Measurements from ENCODE around the gene BET1L.

The BET1L gene

DNA sequence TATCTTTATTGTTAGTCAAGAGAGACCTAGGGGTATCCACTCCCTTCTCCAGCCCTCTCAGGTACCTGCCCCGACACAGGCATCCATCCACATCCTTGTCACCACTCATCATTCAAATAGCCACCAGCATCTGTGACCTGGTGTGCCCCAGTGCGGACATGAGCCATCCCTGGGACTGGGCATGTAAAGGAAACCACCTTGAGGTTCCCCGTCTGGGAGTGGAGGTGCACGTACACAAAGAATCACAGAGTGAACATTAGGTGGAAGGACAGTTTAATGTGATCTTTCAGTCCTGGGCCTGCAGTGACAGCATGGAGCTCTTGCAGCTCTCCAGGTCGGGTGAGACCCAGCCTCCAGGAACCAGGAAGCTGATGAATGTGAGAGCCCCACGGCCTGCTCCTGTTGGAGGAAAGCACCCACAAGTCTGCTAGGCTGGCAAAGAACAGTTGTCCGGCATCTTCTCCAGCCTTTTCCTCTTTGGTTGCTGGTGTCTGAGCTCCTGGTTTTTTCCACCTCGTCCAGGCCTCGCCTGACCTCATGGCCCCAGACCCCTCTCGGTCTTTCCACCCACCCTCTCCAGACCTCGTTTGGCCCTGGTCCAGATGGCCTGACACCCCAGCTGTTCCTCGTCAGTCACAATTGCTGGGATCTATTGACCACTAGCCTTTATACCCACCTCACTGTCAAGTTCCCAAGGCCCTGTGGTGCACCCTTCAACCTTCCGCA, 46.1 kb upstream of the BET1L start:
- Histone ChIP-seq H3K36me3 (ENCODE audit: control insufficient read depth in 1 of 2, insufficient read depth in 2 of 2, low read length in 2 of 2) (peaks cover 35 to 47% of the 10 kb centered on the region in 2 experiments), H3K27me3 (ENCODE audit: insufficient read depth, low read length) (no peaks in the 10 kb centered on the region), H3K14ac (ENCODE audit: low read length) (no peak overlapping the region), H2AFZ (ENCODE audit: insufficient read depth, low read length, poor library complexity) (no peak overlapping the region), H4K12ac (ENCODE audit: low read depth, low read length) (peak overlapping the region; percentile 25), H2BK5ac (ENCODE audit: low read depth, low read length, poor library complexity) (no peak overlapping the region), H2AK5ac (ENCODE audit: low read length) (no peak overlapping the region), H3K9ac (ENCODE audit: low read length) (no peak overlapping the region), H3K4me2 (ENCODE audit: low read length) (no peak overlapping the region), H2BK120ac (ENCODE audit: insufficient read depth, low read length, poor library complexity) (no peak overlapping the region), H3K79me2 (ENCODE audit: control insufficient read depth, insufficient read depth, low read length, poor library complexity) (no peaks in the 10 kb centered on the region), H3K23ac (ENCODE audit: low read length) (no peak overlapping the region), H4K8ac (ENCODE audit: low read depth, low read length) (no peak overlapping the region), H3K18ac (ENCODE audit: low read length) (no peak overlapping the region), H3K4me3 (ENCODE audit: low read depth, low read length) (no peak overlapping the region), H3K4me1 (ENCODE audit: control insufficient read depth in 1 of 2, insufficient read depth in 2 of 2, low read length in 2 of 2) (no peaks in the 10 kb centered on the region), H3K79me1 (ENCODE audit: low read length) (no peaks in the 10 kb centered on the region), H3K9me3 (ENCODE audit: insufficient read depth, low read depth, low read length) (peaks cover 4% of the 10 kb centered on the region), H3K27ac (ENCODE audit: low read depth, low read length) (no peak overlapping the region), H4K91ac (ENCODE audit: low read depth, low read length) (no peak overlapping the region), H2BK12ac (ENCODE audit: low read length) (no peak overlapping the region), H3K4ac (ENCODE audit: low read depth, low read length) (no peak overlapping the region)
- no peak for DNase-seq
- WGBS (ENCODE audit: extremely low coverage, insufficient coverage, insufficient read length) = no CpG with 5 or more reads among the region's 13 CpGs

DNA sequence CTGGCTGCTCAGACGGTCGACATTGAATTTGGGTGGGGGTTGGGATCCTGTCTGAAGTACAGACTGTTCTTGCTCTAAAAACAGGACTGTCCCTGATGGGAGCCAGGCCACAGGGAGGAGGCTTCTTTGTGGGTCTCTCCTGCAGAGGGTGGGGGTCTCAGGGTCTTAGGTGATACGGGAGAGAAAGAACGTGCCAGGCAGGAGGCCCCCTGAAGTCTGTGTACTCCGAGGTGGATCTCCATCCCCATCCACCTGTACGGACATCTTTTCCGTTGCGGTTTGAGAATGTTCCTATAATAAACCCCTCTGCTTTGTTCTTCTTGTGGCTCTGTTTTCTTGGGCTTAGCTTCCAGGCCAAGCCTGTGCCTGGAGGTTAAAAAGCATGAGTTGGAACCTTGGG, 45.5 kb upstream of the BET1L start:
- no peak overlapping the region for H3K4me2 ChIP-seq (ENCODE audit: low read length)
- no peak overlapping the region for H3K4me3 ChIP-seq (ENCODE audit: low read depth, low read length)
- H2AFZ ChIP-seq (ENCODE audit: insufficient read depth, low read length, poor library complexity) = no peak overlapping the region
- H2BK5ac ChIP-seq (ENCODE audit: low read depth, low read length, poor library complexity) = no peak overlapping the region
- no peak overlapping the region for H3K27ac ChIP-seq (ENCODE audit: low read depth, low read length)
- no peak overlapping the region for H4K8ac ChIP-seq (ENCODE audit: low read depth, low read length)
- no peaks in the 10 kb centered on the region for H3K4me1 ChIP-seq (ENCODE audit: control insufficient read depth in 1 of 2, insufficient read depth in 2 of 2, low read length in 2 of 2)
- H3K79me1 ChIP-seq (ENCODE audit: low read length) = no peaks in the 10 kb centered on the region
- no peak overlapping the region for H4K91ac ChIP-seq (ENCODE audit: low read depth, low read length)
- no peak overlapping the region for H3K23ac ChIP-seq (ENCODE audit: low read length)
- no peak overlapping the region for H2BK120ac ChIP-seq (ENCODE audit: insufficient read depth, low read length, poor library complexity)
- no peaks in the 10 kb centered on the region for H3K27me3 ChIP-seq (ENCODE audit: insufficient read depth, low read length)
- H3K14ac ChIP-seq (ENCODE audit: low read length) = no peak overlapping the region
- H3K36me3 ChIP-seq (ENCODE audit: control insufficient read depth in 1 of 2, insufficient read depth in 2 of 2, low read length in 2 of 2) = peaks cover 36 to 47% of the 10 kb centered on the region in 2 experiments
- DNase-seq = no peak
- H3K4ac ChIP-seq (ENCODE audit: low read depth, low read length) = no peak overlapping the region
- no CpG with 5 or more reads among the region's 8 CpGs for whole genome bisulfite sequencing (ENCODE audit: extremely low coverage, insufficient coverage, insufficient read length)
- no peaks in the 10 kb centered on the region for H3K79me2 ChIP-seq (ENCODE audit: control insufficient read depth, insufficient read depth, low read length, poor library complexity)
- no peak overlapping the region for H4K12ac ChIP-seq (ENCODE audit: low read depth, low read length)
- peaks cover 4% of the 10 kb centered on the region for H3K9me3 ChIP-seq (ENCODE audit: insufficient read depth, low read depth, low read length)
- H2BK12ac ChIP-seq (ENCODE audit: low read length) = no peak overlapping the region
- no peak overlapping the region for H3K18ac ChIP-seq (ENCODE audit: low read length)
- H2AK5ac ChIP-seq (ENCODE audit: low read length) = no peak overlapping the region
- H3K9ac ChIP-seq (ENCODE audit: low read length) = no peak overlapping the region

DNA sequence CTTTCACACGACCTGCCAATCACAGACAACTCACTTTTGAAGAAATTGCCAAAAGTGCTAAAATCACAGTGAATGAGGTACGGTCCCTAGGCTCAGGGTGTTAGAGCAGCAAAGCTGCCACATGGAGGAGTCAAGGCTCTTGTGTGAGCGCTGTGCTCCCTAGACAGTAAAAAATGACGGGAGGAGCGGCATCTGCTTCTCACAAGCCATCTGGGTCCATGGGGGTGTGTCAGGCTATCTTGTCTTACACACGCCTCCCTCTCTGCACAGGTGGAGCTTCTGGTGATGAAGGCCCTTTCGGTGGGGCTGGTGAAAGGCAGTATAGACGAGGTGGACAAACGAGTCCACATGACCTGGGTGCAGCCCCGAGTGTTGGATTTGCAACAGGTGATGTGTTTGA, 44.4 kb upstream of the BET1L start:
- Histone ChIP-seq H3K9ac (ENCODE audit: low read length) (no peak overlapping the region), H3K36me3 (ENCODE audit: control insufficient read depth in 1 of 2, insufficient read depth in 2 of 2, low read length in 2 of 2) (peaks cover 36 to 51% of the 10 kb centered on the region in 2 experiments), H3K4me1 (ENCODE audit: control insufficient read depth in 1 of 2, insufficient read depth in 2 of 2, low read length in 2 of 2) (no peaks in the 10 kb centered on the region), H3K4me2 (ENCODE audit: low read length) (no peak overlapping the region), H3K4me3 (ENCODE audit: low read depth, low read length) (no peak overlapping the region), H3K79me2 (ENCODE audit: control insufficient read depth, insufficient read depth, low read length, poor library complexity) (no peaks in the 10 kb centered on the region), H3K23ac (ENCODE audit: low read length) (no peak overlapping the region), H3K4ac (ENCODE audit: low read depth, low read length) (no peak overlapping the region), H3K27ac (ENCODE audit: low read depth, low read length) (no peak overlapping the region), H2BK120ac (ENCODE audit: insufficient read depth, low read length, poor library complexity) (no peak overlapping the region), H4K8ac (ENCODE audit: low read depth, low read length) (no peak overlapping the region), H4K12ac (ENCODE audit: low read depth, low read length) (no peak overlapping the region), H2BK5ac (ENCODE audit: low read depth, low read length, poor library complexity) (no peak overlapping the region), H3K9me3 (ENCODE audit: insufficient read depth, low read depth, low read length) (peaks cover 4% of the 10 kb centered on the region), H2AK5ac (ENCODE audit: low read length) (no peak overlapping the region), H2AFZ (ENCODE audit: insufficient read depth, low read length, poor library complexity) (no peak overlapping the region), H2BK12ac (ENCODE audit: low read length) (no peak overlapping the region), H3K18ac (ENCODE audit: low read length) (no peak overlapping the region), H4K91ac (ENCODE audit: low read depth, low read length) (no peak overlapping the region), H3K79me1 (ENCODE audit: low read length) (no peaks in the 10 kb centered on the region), H3K14ac (ENCODE audit: low read length) (no peak overlapping the region), H3K27me3 (ENCODE audit: insufficient read depth, low read length) (no peaks in the 10 kb centered on the region)
- WGBS (ENCODE audit: extremely low coverage, insufficient coverage, insufficient read length) = no CpG with 5 or more reads among the region's 10 CpGs
- DNase-seq = peak in 1 of 2 donors; percentile 9

DNA sequence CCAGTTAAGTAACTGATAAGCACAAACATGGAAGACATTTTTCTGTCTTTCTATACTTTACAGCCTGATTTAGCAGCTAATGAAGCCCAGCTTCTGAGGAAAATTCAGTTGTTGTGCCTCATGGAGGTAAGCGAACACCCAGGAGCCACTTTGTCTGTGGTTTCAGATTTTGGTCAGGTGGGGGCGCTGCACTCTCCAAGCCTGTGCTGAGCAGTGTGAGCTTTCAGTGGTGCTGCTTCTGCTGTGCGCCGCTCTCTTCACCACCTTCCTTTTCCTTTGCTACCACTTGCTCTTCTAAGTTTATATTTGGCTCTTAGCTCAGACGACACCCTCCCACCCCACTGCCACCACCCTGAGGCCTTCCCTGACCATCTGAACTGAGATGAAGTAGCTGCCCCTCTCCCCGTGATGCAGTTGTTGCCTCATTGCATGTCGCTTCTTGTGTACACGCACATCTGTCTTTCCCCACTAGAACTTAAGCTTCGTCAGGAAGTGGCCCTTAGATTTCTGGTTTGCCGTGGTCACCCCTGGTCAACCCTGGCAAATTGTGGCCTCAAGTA, 43.6 kb upstream of the BET1L start:
- Histone ChIP-seq H3K4ac (ENCODE audit: low read depth, low read length) (no peak overlapping the region), H4K91ac (ENCODE audit: low read depth, low read length) (no peak overlapping the region), H4K12ac (ENCODE audit: low read depth, low read length) (no peak overlapping the region), H3K79me2 (ENCODE audit: control insufficient read depth, insufficient read depth, low read length, poor library complexity) (no peaks in the 10 kb centered on the region), H3K9me3 (ENCODE audit: insufficient read depth, low read depth, low read length) (peaks cover 2% of the 10 kb centered on the region), H3K27ac (ENCODE audit: low read depth, low read length) (no peak overlapping the region), H3K23ac (ENCODE audit: low read length) (no peak overlapping the region), H3K9ac (ENCODE audit: low read length) (no peak overlapping the region), H2AK5ac (ENCODE audit: low read length) (no peak overlapping the region), H2BK12ac (ENCODE audit: low read length) (no peak overlapping the region), H3K4me3 (ENCODE audit: low read depth, low read length) (no peak overlapping the region), H3K18ac (ENCODE audit: low read length) (no peak overlapping the region), H3K79me1 (ENCODE audit: low read length) (no peaks in the 10 kb centered on the region), H3K14ac (ENCODE audit: low read length) (no peak overlapping the region), H3K4me2 (ENCODE audit: low read length) (no peak overlapping the region), H2BK5ac (ENCODE audit: low read depth, low read length, poor library complexity) (no peak overlapping the region), H3K4me1 (ENCODE audit: control insufficient read depth in 1 of 2, insufficient read depth in 2 of 2, low read length in 2 of 2) (no peaks in the 10 kb centered on the region), H2AFZ (ENCODE audit: insufficient read depth, low read length, poor library complexity) (no peak overlapping the region), H3K36me3 (ENCODE audit: control insufficient read depth in 1 of 2, insufficient read depth in 2 of 2, low read length in 2 of 2) (peaks cover 43 to 59% of the 10 kb centered on the region in 2 experiments), H4K8ac (ENCODE audit: low read depth, low read length) (no peak overlapping the region), H2BK120ac (ENCODE audit: insufficient read depth, low read length, poor library complexity) (no peak overlapping the region), H3K27me3 (ENCODE audit: insufficient read depth, low read length) (no peaks in the 10 kb centered on the region)
- no CpG with 5 or more reads among the region's 10 CpGs for WGBS (ENCODE audit: extremely low coverage, insufficient coverage, insufficient read length)
- DNase-seq = peak; percentile 38 to 69
